Psoas muscle (tissue), 8 donors: Measurements from ENCODE around the gene PHC3. TPM values are rescaled to one million over a fixed set of nuclear protein-coding genes. Genes with fewer than 3 reads are reported as not detected.

Experiments
- ATAC-seq, 4 donors: fragments of 200-7000 bp; cut with Tn5 transposase; one replicate each; pipeline ENCODE4 v1.9.1; 2020; ENCODE audit warnings: moderate library complexity in 3 of 4, mild to moderate bottlenecking in 2 of 4
- DNase-seq, 2 donors: peaks; one replicate each; pipeline ENCODE4 v3.0.0-alpha.2; 2020
- H3K27ac ChIP-seq: fragments of 200-600 bp; one replicate; pipeline ENCODE4 v1.8.0; 2022
- H3K27me3 ChIP-seq, 3 donors: fragments of 200-600 bp in 1 of 3; one replicate each; pipeline versions ENCODE4 v1.6.1 to v1.8.0; 2013 to 2022; ENCODE audit warnings: low read length in 2 of 3, mild to moderate bottlenecking in 2 of 3, moderate library complexity in 1 of 3; ENCODE audit not compliant: insufficient read depth in 3 of 3
- H3K36me3 ChIP-seq, 2 donors: fragments of 200-600 bp in 1 of 2; one replicate each; pipeline versions ENCODE4 v1.6.1 to v1.8.0; 2013 to 2022; ENCODE audit warnings: low read depth in 1 of 2, mild to moderate bottlenecking in 1 of 2, moderate library complexity in 1 of 2; ENCODE audit not compliant: insufficient read depth in 1 of 2
- H3K4me1 ChIP-seq: fragments of 200-600 bp; one replicate; pipeline ENCODE4 v1.8.0; 2022
- H3K4me3 ChIP-seq: fragments of 200-600 bp; one replicate; pipeline ENCODE4 v1.8.0; 2022; ENCODE audit warnings: mild to moderate bottlenecking
- H3K9me3 ChIP-seq: fragments of 200-600 bp; one replicate; pipeline ENCODE4 v1.8.0; 2022
- WGBS, 3 donors: extraction: QIAGEN DNeasy Blood & Tissue Kit; methylation state at CpG; one replicate each; pipeline versions ENCODE4 v1.1.6 to v1.1.7; 2013; 5-methylcytosine and 5-hydroxymethylcytosine counted together
- intact Hi-C, 2 donors: fragments of 100-400 bp; cut with DNase I; formaldehyde crosslinking; loops; one replicate each; pipeline versions ENCODE4 v1.11.0 to v1.14.2; 2022
- polyA plus RNA-seq, 3 donors: library from polyadenylated mRNA; stranded (reverse); fragments of 200-250 nt; gene quantifications; one replicate each; pipeline ENCODE4 v1.2.3, GENCODE V29; 2013
- total RNA-seq, 4 donors: library from RNA; stranded (reverse); fragmentation: NEBNext Ultra II Directional in 2 of 4; extraction: Animal tissue kit (Norgen Biotek cat#: 25700) in 2 of 4; gene quantifications; one replicate each; pipeline versions ENCODE4 v1.2.1 to v1.2.4, GENCODE V29; 2021 to 2023
- TF ChIP-seq, protein P1 (sequence below): fragments of 200-600 bp; IDR thresholded peaks from one replicate; pipeline ENCODE4 v1.8.0; 2022; ENCODE audit warnings: antibody characterized with exemption
- donor health status: healthy with polysubstance abuse.
- donor health status: DM: no; HTN: no; CAD: no; lungs with moderate emphysema.
- donor health status: Bipolar disorder and iron deficiency.
- donor health status: healthy.
- donor health status: DM: yes; HTN: yes; CAD: no.
- donor health status: DM: no; HTN: no; CAD: no.
- donor health status: DM: no; HTN: no; CAD: no.
- donor health status: DM: yes; HTN: yes; CAD: no.

PHC3 gene
- total and polyA plus RNA-seq, 7 donors = 4.0 to 41.7 (median 35.2) TPM

- H3K27me3 ChIP-seq = no peaks in the 10 kb centered on the region
- H3K36me3 ChIP-seq = no peaks in the 10 kb centered on the region
- intact Hi-C loops = no loop called here
- TF ChIP-seq, protein P1, sequence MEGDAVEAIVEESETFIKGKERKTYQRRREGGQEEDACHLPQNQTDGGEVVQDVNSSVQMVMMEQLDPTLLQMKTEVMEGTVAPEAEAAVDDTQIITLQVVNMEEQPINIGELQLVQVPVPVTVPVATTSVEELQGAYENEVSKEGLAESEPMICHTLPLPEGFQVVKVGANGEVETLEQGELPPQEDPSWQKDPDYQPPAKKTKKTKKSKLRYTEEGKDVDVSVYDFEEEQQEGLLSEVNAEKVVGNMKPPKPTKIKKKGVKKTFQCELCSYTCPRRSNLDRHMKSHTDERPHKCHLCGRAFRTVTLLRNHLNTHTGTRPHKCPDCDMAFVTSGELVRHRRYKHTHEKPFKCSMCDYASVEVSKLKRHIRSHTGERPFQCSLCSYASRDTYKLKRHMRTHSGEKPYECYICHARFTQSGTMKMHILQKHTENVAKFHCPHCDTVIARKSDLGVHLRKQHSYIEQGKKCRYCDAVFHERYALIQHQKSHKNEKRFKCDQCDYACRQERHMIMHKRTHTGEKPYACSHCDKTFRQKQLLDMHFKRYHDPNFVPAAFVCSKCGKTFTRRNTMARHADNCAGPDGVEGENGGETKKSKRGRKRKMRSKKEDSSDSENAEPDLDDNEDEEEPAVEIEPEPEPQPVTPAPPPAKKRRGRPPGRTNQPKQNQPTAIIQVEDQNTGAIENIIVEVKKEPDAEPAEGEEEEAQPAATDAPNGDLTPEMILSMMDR = no peak
- ATAC-seq (no peak), DNase-seq (no peak)
- no peaks in the 10 kb centered on the region for H3K4me1 ChIP-seq
- no peak overlapping the region for H3K27ac ChIP-seq
- H3K4me3 ChIP-seq = no peak overlapping the region
- no peaks in the 10 kb centered on the region for H3K9me3 ChIP-seq
- WGBS, 3 donors = 82 to 96% (median 87%) methylated on average over 10 of the region's 10 CpGs
Measured at GRCh38 chr3:170204509-170204908, 23.0 kb upstream of the PHC3 start.

DNA sequence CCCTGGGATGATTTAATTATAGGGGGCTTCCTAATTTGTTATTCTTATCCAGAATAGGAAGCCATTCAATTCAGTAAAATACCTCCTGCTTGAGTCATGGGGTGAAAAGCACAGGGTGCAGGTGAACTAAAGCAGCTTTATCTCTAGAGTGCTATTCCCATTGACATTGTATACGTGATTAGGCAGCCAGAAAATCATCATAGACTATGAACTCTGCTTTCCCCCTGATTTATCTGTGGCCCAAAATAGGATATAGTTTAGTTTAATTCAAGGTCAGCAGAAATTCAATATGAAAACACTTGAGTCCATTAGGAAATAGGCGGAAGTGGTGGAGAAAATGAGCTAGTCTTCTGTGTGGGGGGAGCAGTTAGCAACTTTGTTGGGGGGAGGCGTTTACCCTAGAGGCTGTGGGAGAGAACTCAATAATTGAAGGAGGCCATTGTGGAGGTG is 22.5 kb upstream of the PHC3 start:
- Histone ChIP-seq H3K27ac (no peak overlapping the region), H3K9me3 (no peaks in the 10 kb centered on the region), H3K36me3 (no peaks in the 10 kb centered on the region), H3K4me3 (no peak overlapping the region), H3K27me3 (no peaks in the 10 kb centered on the region), H3K4me1 (no peaks in the 10 kb centered on the region)
- TF ChIP-seq, protein P1 = no peak
- no peak for DNase-seq
- WGBS, 3 donors = 48 to 69% (median 54%) methylated on average over 3 of the region's 3 CpGs
- no peak for ATAC-seq
- intact Hi-C loops = no loop called here

GRCh38 chr3:170203457-170203856 is 21.9 kb upstream of the PHC3 start:
- DNase-seq = no peak
- no peak for ATAC-seq
- TF ChIP-seq, protein P1 = no peak
- intact Hi-C loops = no loop called here
- Histone ChIP-seq H3K36me3 (no peaks in the 10 kb centered on the region), H3K9me3 (no peaks in the 10 kb centered on the region), H3K27me3 (no peaks in the 10 kb centered on the region), H3K4me3 (no peak overlapping the region), H3K27ac (no peak overlapping the region), H3K4me1 (no peaks in the 10 kb centered on the region)
- 59 to 80% (median 80%) methylated on average over 4 of the region's 4 CpGs for WGBS, 3 donors

- no peaks in the 10 kb centered on the region for H3K27me3 ChIP-seq
- no peaks in the 10 kb centered on the region for H3K9me3 ChIP-seq
- 83 to 93% (median 91%) methylated on average over 5 of the region's 5 CpGs for WGBS, 3 donors
- TF ChIP-seq, protein P1 = no peak
- no peak for DNase-seq
- no peaks in the 10 kb centered on the region for H3K36me3 ChIP-seq
- H3K4me1 ChIP-seq = no peaks in the 10 kb centered on the region
- ATAC-seq = no peak
- no peak overlapping the region for H3K4me3 ChIP-seq
- intact Hi-C loops = no loop called here
- no peak overlapping the region for H3K27ac ChIP-seq
Measured at GRCh38 chr3:170201527-170201926, 20.0 kb upstream of the PHC3 start.

- intact Hi-C loops = no loop called here
- Histone ChIP-seq H3K27ac (no peak overlapping the region), H3K4me3 (no peak overlapping the region), H3K27me3 (no peaks in the 10 kb centered on the region), H3K9me3 (no peaks in the 10 kb centered on the region), H3K4me1 (no peaks in the 10 kb centered on the region), H3K36me3 (no peaks in the 10 kb centered on the region)
- TF ChIP-seq, protein P1 = no peak
- no peak for DNase-seq
- no peak for ATAC-seq
Measured at GRCh38 chr3:170200987-170201386, 19.5 kb upstream of the PHC3 start.
